ENCODE results near the gene LMO7. TPM values are rescaled to one million over a fixed set of nuclear protein-coding genes. Genes with fewer than 3 reads are reported as not detected.

The LMO7 gene
- total and polyA plus RNA-seq, 2 of the 8 experiments (the other 6 are each of a cell fraction or from before 2014, with no cell fraction given) = 8.1 to 28.3 TPM

DNA sequence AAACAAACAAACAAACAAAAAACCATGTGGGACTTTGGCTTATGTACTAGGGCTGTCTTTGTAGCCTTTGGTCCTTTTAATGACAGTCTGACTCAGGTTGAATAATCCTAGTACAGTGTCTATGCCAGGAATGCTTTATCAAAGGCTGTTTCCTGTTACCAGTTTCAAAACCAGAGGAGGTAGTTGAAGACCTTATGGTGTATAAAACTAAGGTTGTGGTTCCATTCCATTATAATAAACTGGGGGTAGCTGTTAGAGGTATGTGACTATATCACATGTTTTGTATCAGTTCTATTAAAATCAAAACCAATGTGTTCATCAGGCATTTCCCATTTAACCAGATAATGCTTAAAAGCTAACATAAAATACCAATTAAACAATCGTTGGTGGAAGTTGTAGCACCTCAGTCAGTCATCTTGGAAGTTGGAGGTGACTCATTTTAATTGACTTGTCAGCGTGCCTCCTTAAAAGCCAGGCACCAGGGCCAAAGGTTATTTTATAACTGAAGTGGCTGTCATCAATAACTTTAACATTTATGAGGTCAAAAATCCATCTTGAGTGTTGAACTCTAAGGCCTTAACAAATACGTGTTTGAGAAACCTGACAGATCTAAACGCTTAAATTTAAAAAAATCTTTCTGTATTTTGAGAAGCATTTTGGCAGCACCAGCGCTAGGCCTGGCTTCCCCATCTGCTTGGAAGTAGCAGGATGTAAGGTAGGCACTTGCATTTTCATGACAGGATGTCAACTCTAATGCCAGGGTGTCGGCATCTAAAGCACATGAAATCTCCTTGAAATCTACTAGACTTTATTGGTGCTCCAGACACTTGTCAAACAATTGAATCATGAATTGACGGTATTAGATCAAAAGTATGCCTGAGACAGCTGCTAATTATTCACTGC, 162.5 kb downstream of the LMO7 start (continued):
- TF ChIP-seq SIN3A (conservative IDR thresholded peaks at IDR 0.05 in 1 of 2, IDR thresholded peaks at IDR 0.05 in 1 of 2; ENCODE audit: low read depth in 1 of 2, low read length in 2 of 2) = no peak
- TF ChIP-seq NRF1 (IDR thresholded peaks at IDR 0.05; ENCODE audit: low read depth, low read length) = no peak
- TF ChIP-seq EZH2 (IDR thresholded peaks at IDR 0.05; ENCODE audit: low read depth, low read length, severe bottlenecking) = no peak
- no peak for TF ChIP-seq SUZ12 (IDR thresholded peaks at IDR 0.05; ENCODE audit: low read length)
- no peak for TF ChIP-seq CEBPB (IDR thresholded peaks at IDR 0.05; ENCODE audit: low read depth, low read length)
- no peak for TF ChIP-seq TAF1 (IDR thresholded peaks at IDR 0.05; ENCODE audit: low read depth, low read length)
- no peak for TF ChIP-seq BCL11A (IDR thresholded peaks at IDR 0.05; ENCODE audit: low read depth in 2 of 2, low read length in 2 of 2)
- TF ChIP-seq JUND (IDR thresholded peaks at IDR 0.05; ENCODE audit: low read length) = no peak
- TF ChIP-seq, protein P1, sequence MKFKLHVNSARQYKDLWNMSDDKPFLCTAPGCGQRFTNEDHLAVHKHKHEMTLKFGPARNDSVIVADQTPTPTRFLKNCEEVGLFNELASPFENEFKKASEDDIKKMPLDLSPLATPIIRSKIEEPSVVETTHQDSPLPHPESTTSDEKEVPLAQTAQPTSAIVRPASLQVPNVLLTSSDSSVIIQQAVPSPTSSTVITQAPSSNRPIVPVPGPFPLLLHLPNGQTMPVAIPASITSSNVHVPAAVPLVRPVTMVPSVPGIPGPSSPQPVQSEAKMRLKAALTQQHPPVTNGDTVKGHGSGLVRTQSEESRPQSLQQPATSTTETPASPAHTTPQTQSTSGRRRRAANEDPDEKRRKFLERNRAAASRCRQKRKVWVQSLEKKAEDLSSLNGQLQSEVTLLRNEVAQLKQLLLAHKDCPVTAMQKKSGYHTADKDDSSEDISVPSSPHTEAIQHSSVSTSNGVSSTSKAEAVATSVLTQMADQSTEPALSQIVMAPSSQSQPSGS (IDR thresholded peaks at IDR 0.05; ENCODE audit: low read length) = no peak
